Astrocyte of the cerebellum (primary cell): ENCODE measurements around the gene CNTNAP2.

Experiments used
- DNase-seq: peaks from one replicate; pipeline ENCODE4 v3.0.0-alpha.2; 2011; ENCODE audit warnings: low read depth
- H3K4me3 ChIP-seq: 2 replicates; pipeline ENCODE4 v1.5.1; 2011; ENCODE audit warnings: mild to moderate bottlenecking, low read depth, low read length, moderate library complexity
- in situ Hi-C: cut with HindIII; loops from 2 replicates; pipeline ENCODE4 v1.10.0; 2017; ENCODE audit warnings: low sequenced_read_pairs
- TF ChIP-seq, protein P1 (sequence below): IDR thresholded peaks from 2 replicates; pipeline ENCODE4 v1.5.1; 2012; ENCODE audit warnings: low read length, low read depth, moderate library complexity, mild to moderate bottlenecking; ENCODE audit errors: missing control alignments

The CNTNAP2 gene

DNA sequence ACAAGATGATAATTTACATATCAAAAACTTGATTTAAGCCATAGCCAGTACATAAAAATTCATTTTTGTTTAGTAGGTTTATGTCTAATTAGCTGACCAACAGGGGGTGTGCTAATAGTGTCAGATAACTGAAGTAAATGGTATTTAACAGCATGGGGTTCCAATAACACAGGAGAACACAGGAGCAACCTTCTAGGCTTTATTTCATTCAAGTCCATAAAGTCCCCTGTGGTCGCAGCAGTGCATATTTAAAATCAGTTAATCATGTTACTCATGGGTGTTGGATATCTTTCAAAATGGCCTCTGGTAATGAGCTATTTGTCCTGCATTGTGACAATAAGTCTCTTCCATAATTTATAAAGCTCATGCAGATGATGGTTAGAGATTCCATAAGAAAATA lies 238.6 kb downstream of the CNTNAP2 start:
- TF ChIP-seq, protein P1, sequence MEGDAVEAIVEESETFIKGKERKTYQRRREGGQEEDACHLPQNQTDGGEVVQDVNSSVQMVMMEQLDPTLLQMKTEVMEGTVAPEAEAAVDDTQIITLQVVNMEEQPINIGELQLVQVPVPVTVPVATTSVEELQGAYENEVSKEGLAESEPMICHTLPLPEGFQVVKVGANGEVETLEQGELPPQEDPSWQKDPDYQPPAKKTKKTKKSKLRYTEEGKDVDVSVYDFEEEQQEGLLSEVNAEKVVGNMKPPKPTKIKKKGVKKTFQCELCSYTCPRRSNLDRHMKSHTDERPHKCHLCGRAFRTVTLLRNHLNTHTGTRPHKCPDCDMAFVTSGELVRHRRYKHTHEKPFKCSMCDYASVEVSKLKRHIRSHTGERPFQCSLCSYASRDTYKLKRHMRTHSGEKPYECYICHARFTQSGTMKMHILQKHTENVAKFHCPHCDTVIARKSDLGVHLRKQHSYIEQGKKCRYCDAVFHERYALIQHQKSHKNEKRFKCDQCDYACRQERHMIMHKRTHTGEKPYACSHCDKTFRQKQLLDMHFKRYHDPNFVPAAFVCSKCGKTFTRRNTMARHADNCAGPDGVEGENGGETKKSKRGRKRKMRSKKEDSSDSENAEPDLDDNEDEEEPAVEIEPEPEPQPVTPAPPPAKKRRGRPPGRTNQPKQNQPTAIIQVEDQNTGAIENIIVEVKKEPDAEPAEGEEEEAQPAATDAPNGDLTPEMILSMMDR = no peak
- in situ Hi-C loops = no loop called here
- DNase-seq = no peak

DNA sequence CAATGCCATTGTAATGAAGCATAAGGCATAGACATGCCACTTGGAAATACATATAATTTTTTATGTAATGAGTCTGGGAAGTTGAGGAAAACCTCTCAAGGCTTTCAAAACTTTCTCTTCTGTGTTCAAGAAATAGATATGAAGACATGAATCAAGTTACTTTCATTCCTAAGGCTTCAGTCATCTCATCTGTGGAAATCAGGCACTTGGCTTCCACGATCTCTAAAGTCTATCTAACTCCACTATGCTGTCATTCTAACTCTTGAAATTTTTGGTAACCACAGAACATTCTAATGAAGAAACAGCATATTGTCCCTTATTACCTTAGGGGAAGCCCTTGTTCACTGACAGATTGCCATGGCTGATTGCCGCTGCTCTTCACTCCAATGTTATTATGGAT lies 242.6 kb downstream of the CNTNAP2 start:
- in situ Hi-C loops = no loop called here
- DNase-seq = no peak

More for the DNA sequence above, 238.6 kb downstream of the CNTNAP2 start:
- no peak overlapping the region for H3K4me3 ChIP-seq

DNA sequence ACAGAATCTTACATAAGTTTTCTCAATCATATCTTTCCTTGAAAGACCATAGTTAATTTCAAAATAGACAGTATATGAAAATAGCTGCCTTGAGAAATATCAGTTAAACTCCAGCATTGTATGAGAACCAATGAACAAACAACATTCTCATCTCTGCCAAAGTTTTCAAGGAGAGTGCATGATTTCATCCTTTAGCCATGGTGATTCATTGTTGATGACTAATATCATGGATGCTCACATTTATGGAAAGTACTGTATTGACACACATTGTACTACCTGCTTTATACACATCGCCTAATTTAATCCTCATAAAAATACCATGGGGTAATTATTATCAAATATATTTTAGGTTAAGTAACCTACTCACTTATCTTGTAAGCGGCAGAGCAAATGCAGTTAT lies 250.3 kb downstream of the CNTNAP2 start:
- peak; percentile 36 for DNase-seq
- in situ Hi-C loops = no loop called here
- TF ChIP-seq, protein P1 = no peak

More for the DNA sequence above, 242.6 kb downstream of the CNTNAP2 start:
- TF ChIP-seq, protein P1 = no peak
- no peak overlapping the region for H3K4me3 ChIP-seq

DNA sequence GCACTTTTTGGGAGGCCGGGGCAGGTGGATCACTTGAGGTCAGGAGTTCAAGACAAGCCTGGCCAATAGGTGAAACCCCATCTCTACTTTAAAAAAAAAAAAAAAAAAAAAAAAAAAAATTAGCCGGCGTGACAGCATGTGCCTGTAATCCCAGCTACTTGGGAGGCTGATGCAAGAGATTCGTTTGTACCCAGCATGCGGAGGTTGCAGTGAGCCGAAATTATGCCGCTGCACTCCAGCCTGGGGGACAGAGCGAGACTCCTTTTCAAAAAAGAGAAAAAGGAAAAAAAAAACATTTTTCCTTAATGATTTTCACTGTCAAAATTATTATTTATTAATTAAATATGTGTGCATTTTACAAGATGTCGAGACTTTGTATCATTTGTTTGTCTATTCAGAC lies 253.6 kb downstream of the CNTNAP2 start:
- DNase-seq = no peak
- H3K4me3 ChIP-seq = no peak overlapping the region
- TF ChIP-seq, protein P1 = no peak
- in situ Hi-C loops = no loop called here

More for the DNA sequence above, 250.3 kb downstream of the CNTNAP2 start:
- no peak overlapping the region for H3K4me3 ChIP-seq

DNA sequence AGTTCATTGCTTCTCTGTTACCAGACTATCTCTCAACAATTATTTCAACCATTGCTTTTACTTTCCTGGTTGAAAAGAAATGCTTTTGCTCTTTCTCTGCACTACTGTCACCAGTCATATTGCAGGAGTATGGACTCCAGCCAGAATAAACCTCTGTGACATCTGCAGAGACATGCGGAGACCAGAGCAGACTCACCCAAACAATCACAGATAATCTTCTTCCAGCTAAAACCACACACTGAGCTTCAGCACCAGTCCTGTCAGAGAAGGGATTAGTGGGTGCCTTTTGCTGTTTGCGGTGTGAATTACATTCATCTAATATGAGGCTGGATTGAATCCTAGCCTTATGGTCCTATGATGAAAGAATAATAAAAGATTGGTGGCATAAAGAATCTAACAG lies 258.6 kb downstream of the CNTNAP2 start:
- no peak for DNase-seq
- H3K4me3 ChIP-seq = no peak overlapping the region
- in situ Hi-C loops = no loop called here
- TF ChIP-seq, protein P1 = no peak

DNA sequence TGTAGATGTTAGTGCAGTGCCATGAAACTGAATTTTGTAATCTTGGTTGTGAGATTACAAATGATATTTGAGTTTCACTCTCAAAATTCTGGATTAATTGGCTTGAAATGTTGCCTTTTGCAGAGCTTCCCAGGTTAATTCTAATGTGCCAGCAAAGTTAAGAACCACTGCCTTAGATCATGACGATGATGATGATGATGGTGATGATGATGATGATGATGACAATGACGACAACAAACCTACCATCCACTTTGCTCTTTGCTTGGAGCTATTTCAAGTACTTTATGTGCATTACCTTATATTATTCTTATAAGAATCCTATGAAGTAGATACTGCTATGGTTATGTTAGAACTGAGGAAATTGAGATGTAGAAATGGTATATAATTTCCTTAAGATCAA lies 261.6 kb downstream of the CNTNAP2 start:
- TF ChIP-seq, protein P1 = no peak
- H3K4me3 ChIP-seq = no peak overlapping the region
- in situ Hi-C loops = no loop called here
- DNase-seq = no peak

DNA sequence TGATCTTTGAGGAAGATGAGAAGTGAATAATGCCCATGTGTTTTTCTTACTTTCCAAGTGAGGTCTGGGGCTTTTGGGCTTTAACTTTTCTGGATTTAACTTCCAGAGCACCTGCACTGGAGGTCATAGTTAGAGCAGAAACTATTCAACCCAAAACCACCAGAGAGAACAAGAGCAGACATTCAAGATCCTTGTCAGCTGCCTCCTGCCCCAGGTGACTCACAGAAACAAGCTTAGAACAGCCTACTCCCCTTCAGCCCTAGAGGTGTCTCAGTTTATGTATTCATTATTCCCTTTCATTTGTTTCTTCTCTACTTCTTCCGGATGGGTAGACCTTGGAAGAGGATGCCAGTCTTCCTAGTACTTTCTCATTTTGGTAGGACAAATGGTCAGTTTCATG lies 270.5 kb downstream of the CNTNAP2 start:
- TF ChIP-seq, protein P1 = no peak
- in situ Hi-C loops = no loop called here
- no peak overlapping the region for H3K4me3 ChIP-seq
- no peak for DNase-seq
